ENCODE data around the gene NEK8.

GRCh38 chr17:28738680-28739384 lies 10.2 kb downstream of the NEK8 start:
- no peak for TF ChIP-seq EZH2phosphoT487 (conservative IDR thresholded peaks at IDR 0.05; ENCODE audit: low read length)
- TF ChIP-seq, protein P1, sequence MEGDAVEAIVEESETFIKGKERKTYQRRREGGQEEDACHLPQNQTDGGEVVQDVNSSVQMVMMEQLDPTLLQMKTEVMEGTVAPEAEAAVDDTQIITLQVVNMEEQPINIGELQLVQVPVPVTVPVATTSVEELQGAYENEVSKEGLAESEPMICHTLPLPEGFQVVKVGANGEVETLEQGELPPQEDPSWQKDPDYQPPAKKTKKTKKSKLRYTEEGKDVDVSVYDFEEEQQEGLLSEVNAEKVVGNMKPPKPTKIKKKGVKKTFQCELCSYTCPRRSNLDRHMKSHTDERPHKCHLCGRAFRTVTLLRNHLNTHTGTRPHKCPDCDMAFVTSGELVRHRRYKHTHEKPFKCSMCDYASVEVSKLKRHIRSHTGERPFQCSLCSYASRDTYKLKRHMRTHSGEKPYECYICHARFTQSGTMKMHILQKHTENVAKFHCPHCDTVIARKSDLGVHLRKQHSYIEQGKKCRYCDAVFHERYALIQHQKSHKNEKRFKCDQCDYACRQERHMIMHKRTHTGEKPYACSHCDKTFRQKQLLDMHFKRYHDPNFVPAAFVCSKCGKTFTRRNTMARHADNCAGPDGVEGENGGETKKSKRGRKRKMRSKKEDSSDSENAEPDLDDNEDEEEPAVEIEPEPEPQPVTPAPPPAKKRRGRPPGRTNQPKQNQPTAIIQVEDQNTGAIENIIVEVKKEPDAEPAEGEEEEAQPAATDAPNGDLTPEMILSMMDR (IDR thresholded peaks at IDR 0.05; ENCODE audit: insufficient read depth, low read length, poor library complexity, severe bottlenecking) = no peak

Data from SU-DHL-6 (cell line).